Measurements from ENCODE around the gene GBA2.

Gene GBA2

DNA sequence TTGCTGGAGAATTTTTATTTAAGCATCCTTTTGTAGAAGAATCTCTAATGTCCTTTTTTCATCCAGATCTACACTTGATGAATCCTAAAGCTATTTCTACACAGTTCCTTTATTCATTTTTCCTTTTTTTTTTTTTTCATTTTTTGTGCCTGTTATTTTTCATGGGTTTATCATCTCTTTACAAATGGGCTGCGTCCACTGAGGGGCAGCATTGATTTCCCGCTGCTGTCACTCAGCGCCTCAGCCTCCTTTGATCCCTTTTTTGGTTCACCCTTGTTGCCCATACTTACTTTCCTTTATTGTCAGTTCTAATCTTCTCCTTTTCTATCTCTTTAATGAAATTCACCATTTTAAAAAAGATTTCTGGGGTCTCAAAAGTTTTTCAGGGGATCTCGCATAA is 10.8 kb upstream of the GBA2 start:
- H3K4me1 ChIP-seq (ENCODE audit: control insufficient read depth, insufficient read depth, low read length): peaks cover 3% of the 10 kb centered on the region
- H3K4me3 ChIP-seq (ENCODE audit: low read length): no peak overlapping the region
- no peak overlapping the region for H3K27ac ChIP-seq (ENCODE audit: low read depth, low read length)
- no peaks in the 10 kb centered on the region for H3K27me3 ChIP-seq (ENCODE audit: control insufficient read depth, insufficient read depth, low read length)
- no peaks in the 10 kb centered on the region for H3K36me3 ChIP-seq (ENCODE audit: control insufficient read depth, insufficient read depth, low read length)
- H3K9ac ChIP-seq (ENCODE audit: low read length): no peak overlapping the region

DNA sequence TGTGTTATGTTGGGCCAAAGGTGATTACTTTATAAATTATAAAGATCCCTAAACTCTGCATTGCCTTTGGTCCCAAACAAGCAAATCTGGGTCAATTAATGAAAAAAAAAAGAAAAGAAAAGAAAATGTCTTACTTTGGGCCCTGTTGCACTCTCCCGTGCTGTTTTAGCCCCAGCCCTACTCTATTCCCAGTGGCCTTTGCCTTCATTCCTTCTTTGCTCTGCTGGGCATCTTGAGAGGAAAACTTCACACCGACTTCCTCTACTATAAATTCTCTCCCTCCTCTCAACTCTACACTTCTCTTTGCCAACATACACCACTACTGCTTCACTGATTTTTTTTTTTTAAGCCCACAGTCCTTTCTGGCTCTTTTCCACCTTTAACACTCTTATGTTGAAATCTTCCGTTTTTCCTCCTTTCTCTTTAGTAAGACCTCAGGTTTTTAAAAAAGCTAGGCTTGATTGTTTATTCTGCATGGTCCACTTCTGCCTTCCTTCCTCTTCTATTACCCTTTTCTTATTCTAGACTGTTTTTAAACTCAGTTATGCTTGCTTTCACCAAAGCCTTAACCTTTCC is 9.5 kb upstream of the GBA2 start:
- Histone ChIP-seq H3K27ac (ENCODE audit: low read depth, low read length) (no peak overlapping the region), H3K9ac (ENCODE audit: low read length) (no peak overlapping the region), H3K27me3 (ENCODE audit: control insufficient read depth, insufficient read depth, low read length) (no peaks in the 10 kb centered on the region), H3K4me3 (ENCODE audit: low read length) (no peak overlapping the region), H3K36me3 (ENCODE audit: control insufficient read depth, insufficient read depth, low read length) (peaks cover 5% of the 10 kb centered on the region), H3K4me1 (ENCODE audit: control insufficient read depth, insufficient read depth, low read length) (peaks cover 3% of the 10 kb centered on the region)

DNA sequence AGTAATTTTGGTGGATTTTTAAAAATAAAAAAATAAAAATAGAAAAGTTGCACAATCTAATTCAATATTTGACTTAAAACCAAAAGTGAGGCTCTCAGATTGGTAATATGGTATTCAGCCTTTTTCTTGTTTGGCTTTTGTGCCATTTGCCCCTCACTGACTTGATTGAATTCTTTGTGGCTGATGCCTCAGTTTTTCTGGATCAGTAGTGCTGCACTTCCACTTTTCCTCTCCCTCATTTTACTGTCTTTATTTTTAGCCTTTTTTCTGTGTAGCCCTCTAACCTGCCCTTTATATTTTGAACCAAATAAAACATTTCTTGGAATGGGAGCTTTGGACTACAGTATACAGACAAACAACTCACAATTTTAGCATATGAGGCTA is 8.9 kb upstream of the GBA2 start:
- Histone ChIP-seq H3K9ac (ENCODE audit: low read length) (no peak overlapping the region), H3K4me1 (ENCODE audit: control insufficient read depth, insufficient read depth, low read length) (peaks cover 3% of the 10 kb centered on the region), H3K4me3 (ENCODE audit: low read length) (no peak overlapping the region), H3K27ac (ENCODE audit: low read depth, low read length) (no peak overlapping the region), H3K36me3 (ENCODE audit: control insufficient read depth, insufficient read depth, low read length) (peaks cover 11% of the 10 kb centered on the region), H3K27me3 (ENCODE audit: control insufficient read depth, insufficient read depth, low read length) (no peaks in the 10 kb centered on the region)

DNA sequence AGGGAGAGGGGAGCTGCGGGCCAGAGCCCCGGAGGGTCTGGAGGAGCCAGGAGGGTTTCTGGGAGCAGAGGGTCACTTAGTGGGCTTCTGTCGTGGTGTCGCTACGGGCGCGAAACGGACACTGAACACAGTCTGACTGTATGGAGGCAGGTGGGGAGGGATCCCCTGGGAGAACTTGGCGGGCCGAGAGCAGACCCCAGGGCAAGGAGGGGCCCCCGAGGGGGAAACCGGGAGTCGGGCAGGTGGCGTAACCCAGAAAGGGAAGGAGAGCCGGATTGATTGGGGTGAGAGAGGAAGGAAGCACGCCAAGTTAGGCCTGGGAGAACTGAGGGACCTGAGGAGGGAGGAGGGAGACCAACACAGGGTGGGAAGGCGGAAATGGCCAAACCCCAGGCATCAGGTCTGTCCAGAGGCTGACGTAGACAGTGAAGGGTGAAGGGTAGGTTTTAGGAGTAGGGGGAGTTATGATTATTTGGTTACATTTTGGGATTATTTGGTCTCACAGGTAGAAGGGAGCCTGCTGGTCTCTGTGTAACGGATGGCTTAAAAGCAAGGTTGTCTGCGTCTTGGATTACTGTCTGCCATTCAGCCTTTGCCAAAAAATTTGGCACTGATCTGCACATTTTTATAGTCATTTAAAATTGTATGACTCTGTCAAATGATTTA is 8.3 kb upstream of the GBA2 start:
- Histone ChIP-seq H3K27ac (ENCODE audit: low read depth, low read length) (peak overlapping the region; percentile 67), H3K27me3 (ENCODE audit: control insufficient read depth, insufficient read depth, low read length) (no peaks in the 10 kb centered on the region), H3K36me3 (ENCODE audit: control insufficient read depth, insufficient read depth, low read length) (peaks cover 15% of the 10 kb centered on the region), H3K4me1 (ENCODE audit: control insufficient read depth, insufficient read depth, low read length) (peaks cover 3% of the 10 kb centered on the region), H3K9ac (ENCODE audit: low read length) (peak overlapping the region; percentile 82), H3K4me3 (ENCODE audit: low read length) (peak overlapping the region; percentile 80)

DNA sequence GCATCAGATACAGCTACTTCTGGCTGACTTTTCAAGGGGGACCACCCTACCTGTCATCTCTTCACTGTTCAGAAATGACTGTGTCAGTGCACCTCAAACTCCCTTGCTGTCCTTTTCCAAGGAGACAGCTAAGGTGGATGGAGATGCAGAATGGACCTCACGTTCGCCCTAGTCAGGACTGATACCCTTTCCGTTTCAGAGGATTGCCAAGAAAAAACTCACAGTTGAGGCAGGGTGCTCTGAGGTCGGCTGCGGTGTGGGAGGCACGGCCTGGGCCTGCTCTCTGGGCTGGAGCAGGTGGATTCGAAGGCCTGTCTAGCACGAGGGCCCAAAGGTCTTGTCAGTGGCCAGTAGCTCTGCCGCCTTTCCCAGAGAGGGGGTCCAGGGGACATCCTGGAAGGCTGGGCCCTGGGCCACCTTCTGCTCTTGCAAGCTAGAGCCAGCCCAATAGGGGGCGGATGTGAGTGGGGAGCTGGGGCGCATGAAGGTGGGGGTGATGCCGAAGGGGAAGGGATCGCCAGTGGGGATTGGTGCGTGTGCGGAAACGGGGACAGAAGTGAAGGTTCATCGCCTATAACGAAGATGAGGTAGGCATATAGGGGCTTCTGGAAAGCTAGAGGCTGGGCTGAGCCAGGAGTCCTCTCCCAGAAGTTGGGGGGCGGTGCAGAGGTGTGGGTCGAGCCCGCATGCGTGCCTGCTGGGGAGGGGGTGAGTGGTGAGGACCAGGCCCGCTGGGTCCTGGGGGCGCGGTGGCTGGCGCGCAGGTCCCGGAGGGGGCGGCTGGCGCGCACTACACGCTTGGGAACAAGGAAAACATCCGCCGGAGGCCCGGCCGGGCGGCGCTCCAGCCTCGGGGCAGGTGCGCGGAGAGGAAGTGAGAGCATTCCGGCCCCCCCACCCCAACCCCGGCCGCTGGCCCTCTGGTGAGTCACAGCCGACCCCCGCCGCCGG is 7.5 kb upstream of the GBA2 start:
- Histone ChIP-seq H3K36me3 (ENCODE audit: control insufficient read depth, insufficient read depth, low read length) (peaks cover 23% of the 10 kb centered on the region), H3K4me1 (ENCODE audit: control insufficient read depth, insufficient read depth, low read length) (peaks cover 3% of the 10 kb centered on the region), H3K27me3 (ENCODE audit: control insufficient read depth, insufficient read depth, low read length) (no peaks in the 10 kb centered on the region), H3K9ac (ENCODE audit: low read length) (peak overlapping the region; percentile 82), H3K4me3 (ENCODE audit: low read length) (peak overlapping the region; percentile 80), H3K27ac (ENCODE audit: low read depth, low read length) (peak overlapping the region; percentile 67)

DNA sequence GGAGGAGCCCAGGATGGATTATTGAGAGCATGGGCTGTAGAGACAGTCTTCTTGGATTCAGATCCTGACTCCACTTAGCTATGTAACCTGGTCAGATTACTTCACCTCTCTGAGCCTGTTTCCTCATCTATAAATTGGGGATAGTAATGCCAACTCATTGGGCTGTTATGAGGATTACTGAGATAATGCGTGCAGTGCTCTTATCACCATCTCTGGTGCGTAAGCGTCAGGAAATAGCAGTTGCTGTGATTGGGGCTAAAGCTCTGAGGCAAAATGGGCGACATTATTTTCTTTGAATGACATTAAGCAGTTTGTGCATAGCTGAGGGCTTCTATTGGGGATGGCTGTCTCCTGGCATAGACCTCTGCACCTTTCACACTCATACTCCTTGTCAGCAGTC is 6.0 kb upstream of the GBA2 start:
- Histone ChIP-seq H3K36me3 (ENCODE audit: control insufficient read depth, insufficient read depth, low read length) (peaks cover 30% of the 10 kb centered on the region), H3K27me3 (ENCODE audit: control insufficient read depth, insufficient read depth, low read length) (no peaks in the 10 kb centered on the region), H3K27ac (ENCODE audit: low read depth, low read length) (no peak overlapping the region), H3K4me1 (ENCODE audit: control insufficient read depth, insufficient read depth, low read length) (peaks cover 3% of the 10 kb centered on the region), H3K9ac (ENCODE audit: low read length) (no peak overlapping the region), H3K4me3 (ENCODE audit: low read length) (no peak overlapping the region)

DNA sequence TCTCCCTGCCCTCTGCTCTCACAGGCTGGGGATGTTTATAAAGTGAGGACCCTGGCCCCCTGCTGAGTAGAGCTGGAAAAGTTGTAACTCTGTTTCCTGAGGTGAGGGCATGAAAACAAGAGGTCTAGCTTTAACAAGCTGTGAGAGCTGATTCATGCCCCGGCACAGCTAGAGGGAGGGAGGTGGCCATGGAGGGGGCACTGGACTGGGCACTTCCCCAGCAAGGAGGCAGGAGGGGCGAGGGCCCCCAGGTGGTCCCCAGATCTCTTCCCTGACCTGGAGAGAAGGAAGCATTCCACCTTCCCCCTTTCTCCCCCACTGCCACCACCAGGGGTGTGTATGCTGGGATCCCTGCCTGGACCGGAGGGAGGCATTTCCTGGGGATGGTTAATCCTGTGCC is 5.2 kb upstream of the GBA2 start, which contains the start of gene MSMP:
Gene MSMP, minus strand, starts transcription at position 13 of the 400 bp plus-strand sequence. CDS start 147 bp downstream, outside the sequence.
- H3K27ac ChIP-seq (ENCODE audit: low read depth, low read length): no peak within 1 kb of the TSS
- peaks cover 30% of the 10 kb centered on the region for H3K36me3 ChIP-seq (ENCODE audit: control insufficient read depth, insufficient read depth, low read length)
- no peaks in the 10 kb centered on the region for H3K27me3 ChIP-seq (ENCODE audit: control insufficient read depth, insufficient read depth, low read length)
- no peak within 1 kb of the TSS for H3K4me3 ChIP-seq (ENCODE audit: low read length)
- no peak within 1 kb of the TSS for H3K9ac ChIP-seq (ENCODE audit: low read length)
- peaks cover 6% of the 10 kb centered on the region for H3K4me1 ChIP-seq (ENCODE audit: control insufficient read depth, insufficient read depth, low read length)

DNA sequence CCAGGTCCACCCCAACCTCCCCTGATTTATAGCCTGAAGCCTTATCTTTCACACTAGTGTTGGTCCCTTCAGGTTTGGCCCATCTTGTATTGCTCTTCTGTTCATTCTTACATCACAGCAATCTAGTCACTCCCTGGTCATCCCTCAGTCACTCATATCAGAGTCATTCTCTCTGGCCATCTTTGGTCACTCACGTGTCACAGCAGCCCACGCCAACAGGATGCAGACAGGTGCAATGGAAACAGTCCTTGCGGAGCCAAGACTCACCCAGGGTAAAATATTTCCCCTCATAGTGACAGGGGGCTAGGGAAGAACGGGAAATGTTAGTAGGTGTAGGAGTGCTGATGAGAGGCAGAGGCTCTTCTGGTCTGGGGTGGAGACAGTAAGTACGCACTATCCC is 4.4 kb upstream of the GBA2 start:
- H3K4me1 ChIP-seq (ENCODE audit: control insufficient read depth, insufficient read depth, low read length): peaks cover 6% of the 10 kb centered on the region
- H3K36me3 ChIP-seq (ENCODE audit: control insufficient read depth, insufficient read depth, low read length): peaks cover 30% of the 10 kb centered on the region
- no peak overlapping the region for H3K27ac ChIP-seq (ENCODE audit: low read depth, low read length)
- no peak overlapping the region for H3K9ac ChIP-seq (ENCODE audit: low read length)
- H3K27me3 ChIP-seq (ENCODE audit: control insufficient read depth, insufficient read depth, low read length): no peaks in the 10 kb centered on the region
- H3K4me3 ChIP-seq (ENCODE audit: low read length): no peak overlapping the region

DNA sequence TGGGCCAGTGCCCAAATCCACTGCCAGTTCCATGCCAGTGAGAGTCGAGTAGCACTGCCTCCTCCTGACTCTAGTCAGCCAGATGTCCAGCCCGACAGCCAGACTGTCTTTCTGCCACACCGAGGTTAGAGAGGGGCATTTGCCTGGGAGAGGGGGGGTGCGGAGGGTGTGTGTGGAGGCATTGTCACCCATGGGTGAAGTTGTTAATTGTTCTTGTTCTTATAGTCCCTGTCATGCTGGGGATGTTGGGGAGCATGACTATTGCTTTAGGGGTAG is 1.2 kb upstream of the GBA2 start:
- peak overlapping the region; percentile 80 for H3K27ac ChIP-seq (ENCODE audit: low read depth, low read length)
- peaks cover 30% of the 10 kb centered on the region for H3K36me3 ChIP-seq (ENCODE audit: control insufficient read depth, insufficient read depth, low read length)
- no peak overlapping the region for H3K9ac ChIP-seq (ENCODE audit: low read length)
- peaks cover 22% of the 10 kb centered on the region for H3K4me1 ChIP-seq (ENCODE audit: control insufficient read depth, insufficient read depth, low read length)
- H3K27me3 ChIP-seq (ENCODE audit: control insufficient read depth, insufficient read depth, low read length): no peaks in the 10 kb centered on the region
- peak overlapping the region; percentile 84 for H3K4me3 ChIP-seq (ENCODE audit: low read length)

DNA sequence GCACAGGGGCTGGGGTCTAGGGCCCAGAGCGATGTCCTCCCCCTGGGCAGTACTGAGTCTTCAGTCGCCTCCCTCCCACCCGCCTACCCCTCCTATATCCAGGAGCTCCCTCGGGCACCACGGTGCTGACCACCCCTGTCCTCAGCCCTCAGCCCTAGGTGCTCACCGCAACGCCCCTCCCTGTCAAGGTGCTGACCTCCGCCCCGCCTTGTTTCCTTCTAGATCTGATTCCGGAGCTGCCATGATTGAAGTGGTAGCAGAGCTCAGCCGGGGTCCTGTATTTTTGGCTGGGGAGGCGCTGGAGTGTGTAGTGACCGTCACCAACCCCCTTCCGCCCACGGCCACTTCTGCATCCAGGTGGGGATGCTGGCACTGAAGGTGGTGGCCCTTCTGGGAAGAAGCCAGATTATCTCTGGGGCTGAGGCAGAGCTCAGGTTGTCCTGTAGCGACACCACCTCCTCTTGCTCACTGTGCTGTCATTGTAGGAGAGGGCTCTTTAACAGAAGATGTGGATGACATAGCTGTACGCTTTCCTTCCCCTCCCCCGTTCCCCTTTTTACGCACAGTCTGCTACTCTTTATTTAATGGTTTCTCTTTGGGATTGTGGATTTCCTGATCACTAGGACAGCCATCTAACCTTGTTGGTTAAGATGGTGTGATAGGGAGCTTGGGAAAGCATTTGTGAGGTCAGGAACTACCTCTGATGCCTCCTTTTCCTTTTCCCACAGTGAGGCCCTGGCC is 657 bp upstream of the GBA2 start:
- Histone ChIP-seq H3K4me3 (ENCODE audit: low read length) (peak overlapping the region; percentile 84), H3K9ac (ENCODE audit: low read length) (peak overlapping the region; percentile 90), H3K27me3 (ENCODE audit: control insufficient read depth, insufficient read depth, low read length) (no peaks in the 10 kb centered on the region), H3K27ac (ENCODE audit: low read depth, low read length) (peak overlapping the region; percentile 80), H3K4me1 (ENCODE audit: control insufficient read depth, insufficient read depth, low read length) (peaks cover 22% of the 10 kb centered on the region), H3K36me3 (ENCODE audit: control insufficient read depth, insufficient read depth, low read length) (peaks cover 31% of the 10 kb centered on the region)

DNA sequence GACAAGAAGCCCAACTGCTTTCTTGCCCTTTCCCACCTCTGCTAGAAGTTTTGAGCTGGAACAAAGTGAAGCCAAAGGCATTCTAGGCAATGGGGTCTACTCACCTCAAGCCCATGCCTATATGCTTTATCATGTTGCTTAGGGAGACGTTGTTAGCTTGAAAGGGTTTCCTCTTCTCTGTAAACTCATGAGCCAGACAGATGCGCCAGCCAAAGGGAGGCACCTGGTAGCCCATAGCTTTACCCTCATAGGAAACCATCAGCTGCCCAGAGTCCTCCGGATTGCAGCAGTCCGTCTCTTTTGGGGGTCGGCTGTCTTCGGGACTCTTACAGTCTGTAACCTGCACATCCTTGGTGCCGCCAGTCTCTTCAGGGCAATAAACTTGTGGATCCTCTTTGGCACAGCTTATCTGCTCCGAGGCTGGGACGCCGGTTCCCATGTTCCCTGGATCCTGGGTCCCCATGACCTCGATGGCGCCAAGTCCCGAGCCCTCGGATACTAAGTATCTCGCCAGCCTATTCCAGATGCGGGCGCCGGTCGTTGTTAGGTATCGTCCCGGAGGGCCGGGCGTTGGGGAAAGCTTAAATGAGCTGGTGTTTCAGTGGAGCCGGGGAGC is 678 bp downstream of the GBA2 start:
- Histone ChIP-seq H3K9ac (ENCODE audit: low read length) (peak overlapping the region; percentile 58), H3K36me3 (ENCODE audit: control insufficient read depth, insufficient read depth, low read length) (peaks cover 37% of the 10 kb centered on the region), H3K4me3 (ENCODE audit: low read length) (peak overlapping the region; percentile 84), H3K4me1 (ENCODE audit: control insufficient read depth, insufficient read depth, low read length) (peaks cover 22% of the 10 kb centered on the region), H3K27me3 (ENCODE audit: control insufficient read depth, insufficient read depth, low read length) (no peaks in the 10 kb centered on the region), H3K27ac (ENCODE audit: low read depth, low read length) (peak overlapping the region; percentile 80)

DNA sequence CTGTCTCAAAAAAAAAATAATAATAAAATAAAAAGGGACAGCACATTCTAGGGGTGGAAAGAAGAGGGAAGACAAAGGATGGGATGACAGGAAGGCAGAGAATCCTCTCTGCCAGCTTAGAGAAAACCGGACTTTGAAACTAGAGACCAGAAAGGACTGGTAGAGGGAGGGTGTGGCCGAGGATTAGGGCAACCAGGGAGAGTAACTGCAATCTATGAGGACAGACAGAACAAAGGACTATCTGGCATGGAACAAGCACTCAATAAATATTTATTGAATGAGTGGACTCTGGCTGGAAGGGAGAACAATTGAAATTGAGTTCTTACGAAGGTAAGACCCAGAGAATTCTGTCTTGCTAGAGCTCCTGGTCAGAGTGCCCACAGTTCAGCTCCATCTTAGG is 2.4 kb downstream of the GBA2 start:
- peak overlapping the region; percentile 53 for H3K27ac ChIP-seq (ENCODE audit: low read depth, low read length)
- peak overlapping the region; percentile 84 for H3K4me3 ChIP-seq (ENCODE audit: low read length)

More for the DNA sequence above, 2.4 kb downstream of the GBA2 start:
- H3K4me1 ChIP-seq (ENCODE audit: control insufficient read depth, insufficient read depth, low read length): peaks cover 22% of the 10 kb centered on the region
- H3K9ac ChIP-seq (ENCODE audit: low read length): no peak overlapping the region
- H3K27me3 ChIP-seq (ENCODE audit: control insufficient read depth, insufficient read depth, low read length): no peaks in the 10 kb centered on the region
- peaks cover 32% of the 10 kb centered on the region for H3K36me3 ChIP-seq (ENCODE audit: control insufficient read depth, insufficient read depth, low read length)
